DND-41 (cell line): ENCODE data around the gene RASGRP3.

ENCODE experiments used
- ATAC-seq: fragments of 200-7000 bp; cut with Tn5 transposase; 3 replicates; pipeline ENCODE4 v1.9.1; 2021; ENCODE audit warnings: low read depth; ENCODE audit not compliant: insufficient read depth
- DNase-seq: peaks from one replicate; pipeline ENCODE4 v3.0.0-alpha.2; 2020
- H2AFZ ChIP-seq: 2 replicates; pipeline ENCODE4 v1.6.0; 2012; ENCODE audit warnings: low read depth, low read length
- H3K27ac ChIP-seq: 2 replicates; pipeline ENCODE4 v1.5.1; 2012; ENCODE audit warnings: low read length, inconsistent platforms
- H3K27me3 ChIP-seq: fragments of 200-600 bp; sonication (generic); 2 replicates; pipeline ENCODE4 v1.6.0; 2012; ENCODE audit warnings: low read length, mild to moderate bottlenecking, inconsistent platforms; ENCODE audit not compliant: insufficient read depth, poor library complexity
- H3K36me3 ChIP-seq: 2 replicates; pipeline ENCODE4 v1.5.1; 2012; ENCODE audit warnings: low read length, inconsistent platforms; ENCODE audit not compliant: insufficient read depth
- H3K4me1 ChIP-seq: 2 replicates; pipeline ENCODE4 v1.5.1; 2012; ENCODE audit warnings: mild to moderate bottlenecking, low read length; ENCODE audit not compliant: insufficient read depth
- H3K4me2 ChIP-seq: 2 replicates; pipeline ENCODE4 v1.6.0; 2012; ENCODE audit warnings: mild to moderate bottlenecking, moderate library complexity, low read length, inconsistent platforms; ENCODE audit not compliant: insufficient read depth
- H3K4me3 ChIP-seq, 2 experiments: fragments of 200-600 bp in 1 of 2; shearing (Covaris generic) in 1 of 2; 2 replicates each; pipeline ENCODE4 v1.5.1; 2012 to 2016; ENCODE audit warnings: inconsistent platforms in 2 of 2, low read length in 2 of 2, mild to moderate bottlenecking in 2 of 2, low read depth in 1 of 2, moderate library complexity in 1 of 2
- H3K79me2 ChIP-seq: 2 replicates; pipeline ENCODE4 v1.6.0; 2012; ENCODE audit warnings: low read length, inconsistent platforms; ENCODE audit not compliant: insufficient read depth
- H3K9ac ChIP-seq: 2 replicates; pipeline ENCODE4 v1.6.0; 2012; ENCODE audit warnings: low read depth, mild to moderate bottlenecking, inconsistent platforms, low read length, moderate library complexity
- H3K9me3 ChIP-seq: 2 replicates; pipeline ENCODE4 v1.5.1; 2012; ENCODE audit warnings: low read length, moderate library complexity, mild to moderate bottlenecking, inconsistent platforms; ENCODE audit not compliant: insufficient read depth, severe bottlenecking
- H4K20me1 ChIP-seq: 2 replicates; pipeline ENCODE4 v1.6.0; 2012; ENCODE audit warnings: low read length; ENCODE audit not compliant: insufficient read depth
- CTCF ChIP-seq: IDR thresholded peaks from 2 replicates; pipeline ENCODE4 v1.5.1; 2012; ENCODE audit warnings: borderline replicate concordance, low read length, moderate library complexity, mild to moderate bottlenecking; ENCODE audit not compliant: poor library complexity, severe bottlenecking; ENCODE audit errors: extremely low read depth
- EZH2 ChIP-seq: IDR thresholded peaks from 3 replicates; pipeline ENCODE4 v1.6.1; 2012; ENCODE audit warnings: borderline replicate concordance, low read depth, mild to moderate bottlenecking, moderate library complexity, low read length, inconsistent platforms; ENCODE audit not compliant: severe bottlenecking

Gene RASGRP3

GRCh38 chr2:33555681-33556080 is 79.2 kb downstream of the RASGRP3 start:
- H3K27ac ChIP-seq: no peak overlapping the region
- no peaks in the 10 kb centered on the region for H3K27me3 ChIP-seq
- no peak overlapping the region for H3K4me3 ChIP-seq
- no peak overlapping the region for H3K9ac ChIP-seq
- no peaks in the 10 kb centered on the region for H4K20me1 ChIP-seq
- no peak overlapping the region for H2AFZ ChIP-seq
- ATAC-seq (no peak), DNase-seq (no peak)
- H3K79me2 ChIP-seq: no peaks in the 10 kb centered on the region
- TF ChIP-seq CTCF (no peak), EZH2 (no peak)
- peaks cover 6% of the 10 kb centered on the region; the same call in 1 of the 2 replicates for H3K4me1 ChIP-seq
- H3K36me3 ChIP-seq: no peaks in the 10 kb centered on the region
- H3K4me2 ChIP-seq: no peak overlapping the region
- H3K9me3 ChIP-seq: no peaks in the 10 kb centered on the region

- H3K79me2 ChIP-seq: no peaks in the 10 kb centered on the region
- H3K36me3 ChIP-seq: no peaks in the 10 kb centered on the region
- H3K4me1 ChIP-seq: peaks cover 6% of the 10 kb centered on the region; the same call in 1 of the 2 replicates
- no peak overlapping the region for H2AFZ ChIP-seq
- H3K27ac ChIP-seq: no peak overlapping the region
- no peak overlapping the region for H3K4me2 ChIP-seq
- no peaks in the 10 kb centered on the region for H4K20me1 ChIP-seq
- no peak for DNase-seq
- TF ChIP-seq CTCF (no peak), EZH2 (no peak)
- H3K27me3 ChIP-seq: no peaks in the 10 kb centered on the region
- no peak overlapping the region for H3K4me3 ChIP-seq
- ATAC-seq: no peak
- H3K9me3 ChIP-seq: no peaks in the 10 kb centered on the region
- H3K9ac ChIP-seq: no peak overlapping the region
These were observed 82.9 kb downstream of the RASGRP3 start for GRCh38 chr2:33559328-33559727.

- Histone ChIP-seq H3K9me3 (no peaks in the 10 kb centered on the region), H3K27me3 (no peaks in the 10 kb centered on the region), H3K4me2 (no peak overlapping the region), H3K4me3 (no peak overlapping the region), H3K79me2 (no peaks in the 10 kb centered on the region), H3K36me3 (no peaks in the 10 kb centered on the region), H3K9ac (no peak overlapping the region), H3K27ac (no peak overlapping the region), H3K4me1 (0 out of 2 replicates have a peak, but pooled peaks cover under 1% of the 10 kb centered on the region), H4K20me1 (no peaks in the 10 kb centered on the region), H2AFZ (no peak overlapping the region)
- no peak for DNase-seq
- TF ChIP-seq EZH2 (no peak), CTCF (no peak)
- ATAC-seq: no peak
These were observed 83.6 kb downstream of the RASGRP3 start for GRCh38 chr2:33560017-33560416.

- H3K4me2 ChIP-seq: no peak overlapping the region
- no peaks in the 10 kb centered on the region for H3K27me3 ChIP-seq
- no peak overlapping the region for H3K4me3 ChIP-seq
- no peak overlapping the region for H3K27ac ChIP-seq
- H4K20me1 ChIP-seq: no peaks in the 10 kb centered on the region
- H3K36me3 ChIP-seq: no peaks in the 10 kb centered on the region
- H3K9me3 ChIP-seq: no peaks in the 10 kb centered on the region
- H3K9ac ChIP-seq: no peak overlapping the region
- no peak for ATAC-seq
- no peaks in the 10 kb centered on the region for H3K4me1 ChIP-seq
- no peak for DNase-seq
- H2AFZ ChIP-seq: no peak overlapping the region
- no peaks in the 10 kb centered on the region for H3K79me2 ChIP-seq
- TF ChIP-seq EZH2: no peak
- TF ChIP-seq CTCF: no peak
These were observed 85.4 kb downstream of the RASGRP3 start for GRCh38 chr2:33561872-33562271.
